HG02973 (cell line): ENCODE results near the gene HLA-DQA1.
"Not testable (repeated sequence)": the region's sequence is repeated elsewhere in the genome, so short reads cannot be mapped to it uniquely, and the experiment has no call there.

ENCODE experiments used
- ATAC-seq: cut with Tn5 transposase; IDR thresholded peaks from one replicate; pipeline ENCODE4 v1.9.1; 2021; ENCODE audit warnings: moderate library complexity; ENCODE audit not compliant: unreplicated experiment

HLA-DQA1 gene

DNA sequence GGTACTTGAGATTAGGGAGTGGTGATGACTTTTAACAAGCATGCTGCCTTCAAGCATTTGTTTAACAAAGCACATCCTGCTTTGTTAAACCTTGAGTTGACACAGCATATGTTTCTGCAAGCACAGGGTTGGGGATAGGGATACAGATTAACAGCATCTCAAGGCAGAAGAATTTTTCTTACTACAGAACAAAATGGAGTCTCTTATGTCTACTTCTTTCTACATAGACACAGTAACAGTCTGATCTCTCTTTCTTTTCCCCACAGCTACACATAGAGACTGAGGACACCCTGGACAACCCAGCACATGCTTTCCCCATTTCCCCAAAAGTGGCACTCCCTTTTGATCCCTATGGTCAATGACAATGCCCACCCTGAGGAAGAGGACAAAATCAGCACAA lies 20.6 kb downstream of the HLA-DQA1 start:
- ATAC-seq, result not testable (repeated sequence)

- ATAC-seq, result no peak
Measured at GRCh38 chr6:32658268-32658897, 21.2 kb downstream of the HLA-DQA1 start.

DNA sequence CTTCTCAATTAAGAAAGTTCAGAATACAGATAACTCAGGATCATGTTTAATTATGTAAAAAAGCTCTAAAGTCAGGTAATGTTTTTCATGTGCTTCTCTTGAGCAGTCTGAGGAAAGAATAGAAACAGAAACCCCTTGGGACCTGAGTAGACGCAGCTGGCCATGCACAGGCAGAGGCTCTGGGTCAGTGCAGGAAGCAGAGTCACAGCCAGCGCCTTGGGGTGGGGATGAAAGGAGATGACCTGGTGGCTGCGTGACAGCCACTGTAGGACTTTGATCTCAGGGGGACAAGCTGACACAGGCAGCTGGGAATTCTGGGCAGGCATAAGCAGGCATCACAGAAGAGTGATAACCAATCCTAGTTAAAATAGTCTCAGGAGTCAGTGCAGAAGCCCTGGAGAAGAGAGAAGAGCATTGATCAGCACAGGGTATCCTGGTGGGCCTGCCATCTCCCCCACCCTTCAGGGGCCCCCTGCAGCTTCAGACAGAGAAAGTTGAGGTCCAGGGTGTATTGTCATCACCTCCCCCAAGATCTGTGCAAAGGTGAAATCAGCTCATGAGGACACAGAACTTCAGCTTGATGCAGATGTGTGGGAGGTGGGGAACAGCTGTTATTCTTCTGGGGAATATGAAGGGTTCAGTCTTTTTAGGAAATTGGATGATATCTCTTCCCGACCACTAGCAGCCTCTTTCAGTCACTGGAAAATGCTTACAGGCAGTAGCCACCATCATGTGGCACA lies 22.8 kb downstream of the HLA-DQA1 start:
- ATAC-seq, result no peak

- ATAC-seq, result no peak
Measured at GRCh38 chr6:32662099-32662498, 24.9 kb downstream of the HLA-DQA1 start.

DNA sequence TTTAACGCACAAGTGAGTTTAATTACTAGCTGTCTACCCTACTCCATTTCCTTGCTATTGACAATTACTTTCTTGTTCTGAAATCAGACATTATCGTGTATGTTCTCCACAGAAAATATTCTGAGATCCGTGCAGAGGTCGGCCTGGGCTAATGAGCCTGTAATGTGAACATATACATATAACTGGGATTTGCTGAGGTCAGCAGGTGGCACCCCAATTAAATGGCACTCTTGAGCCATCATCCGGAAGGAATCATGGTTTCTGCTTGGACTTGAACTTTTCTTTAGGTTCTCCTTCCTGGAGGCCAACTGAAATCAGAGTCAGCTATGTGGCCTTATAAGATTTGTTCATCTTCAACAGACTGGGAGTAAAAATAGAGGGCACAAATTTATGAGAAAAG lies 25.6 kb downstream of the HLA-DQA1 start:
- no peak for ATAC-seq

GRCh38 chr6:32664354-32664753 lies 27.1 kb downstream of the HLA-DQA1 start:
- no peak for ATAC-seq

DNA sequence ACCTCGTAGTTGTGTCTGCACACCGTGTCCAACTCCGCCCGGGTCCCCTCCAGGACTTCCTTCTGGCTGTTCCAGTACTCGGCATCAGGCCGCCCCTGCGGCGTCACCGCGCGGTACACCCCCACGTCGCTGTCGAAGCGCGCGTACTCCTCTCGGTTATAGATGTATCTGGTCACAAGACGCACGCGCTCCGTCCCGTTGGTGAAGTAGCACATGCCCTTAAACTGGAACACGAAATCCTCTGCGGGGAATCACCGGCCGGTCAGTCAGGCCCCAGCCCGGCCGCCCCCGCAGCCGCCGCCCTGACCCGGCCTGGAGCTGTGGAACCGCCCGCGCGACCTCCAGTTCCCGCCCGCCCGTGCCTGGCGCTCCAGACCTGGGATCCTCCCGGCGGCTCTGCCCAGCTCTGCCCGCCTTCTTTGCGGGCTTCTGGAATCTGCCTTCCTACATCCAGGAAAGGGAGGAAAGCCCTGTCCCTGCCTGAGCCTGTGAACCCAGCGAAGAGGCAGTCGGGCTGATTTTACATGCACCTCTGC lies 27.7 kb downstream of the HLA-DQA1 start:
- ATAC-seq, result no peak

DNA sequence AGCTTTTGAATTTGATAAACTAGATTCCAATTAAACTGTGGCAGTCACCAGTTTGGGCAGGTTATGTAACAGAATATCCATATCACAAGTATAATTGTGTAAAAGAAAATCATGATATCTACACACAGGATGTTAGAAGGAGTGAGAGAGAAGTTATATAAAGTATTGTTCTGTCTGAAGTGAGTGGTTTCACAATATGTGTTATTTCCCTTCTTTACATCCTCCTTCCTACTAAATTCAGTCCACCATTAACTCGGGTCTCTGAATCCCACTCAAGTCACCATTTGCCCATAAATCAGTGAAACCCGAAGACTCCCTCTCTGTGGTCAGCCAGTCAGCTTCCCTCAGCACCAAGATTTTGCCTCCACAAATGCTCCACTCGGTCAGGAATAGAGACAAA lies 28.5 kb downstream of the HLA-DQA1 start:
- ATAC-seq, result no peak

- ATAC-seq, result peak; percentile 55
Measured at GRCh38 chr6:32666420-32667300, 29.5 kb downstream of the HLA-DQA1 start, which contains the start of gene HLA-DQB1. Gene HLA-DQB1 (minus strand): TSS chr6:32666657. CDS start chr6:32666607, 50 bp downstream.

- ATAC-seq, result peak; percentile 50
Measured at GRCh38 chr6:32668226-32668747, 31.1 kb downstream of the HLA-DQA1 start.

DNA sequence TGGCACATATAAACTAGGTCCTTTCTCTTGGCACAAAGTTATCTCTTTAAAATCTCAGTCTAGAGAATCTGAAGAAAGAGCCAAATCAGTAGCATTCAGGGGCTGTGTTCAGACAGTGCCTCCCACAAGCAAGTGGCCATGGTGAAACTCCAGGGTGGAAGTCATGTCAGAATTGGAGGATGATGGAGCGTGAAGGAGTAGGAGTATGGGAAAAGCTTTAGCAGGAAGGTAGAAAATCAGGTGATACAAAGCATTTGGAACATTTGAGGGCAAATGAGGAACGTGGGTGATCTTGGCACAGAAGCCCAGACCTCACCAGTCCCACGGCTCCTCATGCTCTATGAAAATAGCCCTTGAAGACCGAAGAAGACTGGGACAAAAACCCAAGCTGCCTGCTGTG lies 32.0 kb downstream of the HLA-DQA1 start:
- no peak for ATAC-seq

GRCh38 chr6:32669893-32670292 lies 32.7 kb downstream of the HLA-DQA1 start:
- ATAC-seq, result no peak

DNA sequence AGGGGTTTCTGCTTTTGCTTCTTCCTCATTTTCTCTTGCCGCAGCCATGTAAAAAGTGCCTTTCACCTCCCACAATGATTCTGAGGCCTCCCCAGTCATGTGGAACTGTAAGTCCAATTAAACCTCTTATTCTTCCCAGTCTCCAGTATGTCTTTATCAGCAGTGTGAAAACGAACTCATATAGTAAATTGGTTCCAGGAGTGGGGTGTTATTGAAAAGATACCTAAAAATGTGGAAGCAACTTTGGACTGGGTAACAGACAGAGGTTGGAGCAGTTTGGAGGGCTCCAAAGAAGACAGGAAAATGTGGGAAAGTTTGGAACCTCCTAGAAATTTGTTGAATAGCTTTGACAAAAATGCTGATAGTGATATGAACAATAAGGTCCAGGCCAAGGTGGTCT lies 34.7 kb downstream of the HLA-DQA1 start:
- ATAC-seq, result not testable (repeated sequence)

DNA sequence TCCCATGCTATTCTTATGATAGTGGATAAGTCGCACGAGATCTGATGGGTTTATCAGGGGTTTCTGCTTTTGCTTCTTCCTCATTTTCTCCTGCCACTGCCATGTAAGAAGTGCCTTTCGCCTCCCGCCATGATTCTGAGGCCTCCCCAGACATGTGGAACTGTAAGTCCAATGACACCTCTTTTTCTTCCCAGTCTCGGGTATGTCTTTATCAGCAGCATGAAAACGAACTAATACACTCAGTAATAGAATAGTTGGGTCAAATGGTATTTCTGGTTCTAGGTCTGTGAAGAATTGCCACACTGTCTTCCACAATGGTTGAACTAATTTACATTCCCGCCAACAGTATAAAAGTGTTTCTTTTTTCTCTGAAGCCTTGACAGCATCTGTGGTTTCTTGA lies 36.9 kb downstream of the HLA-DQA1 start:
- ATAC-seq, result not testable (repeated sequence)

DNA sequence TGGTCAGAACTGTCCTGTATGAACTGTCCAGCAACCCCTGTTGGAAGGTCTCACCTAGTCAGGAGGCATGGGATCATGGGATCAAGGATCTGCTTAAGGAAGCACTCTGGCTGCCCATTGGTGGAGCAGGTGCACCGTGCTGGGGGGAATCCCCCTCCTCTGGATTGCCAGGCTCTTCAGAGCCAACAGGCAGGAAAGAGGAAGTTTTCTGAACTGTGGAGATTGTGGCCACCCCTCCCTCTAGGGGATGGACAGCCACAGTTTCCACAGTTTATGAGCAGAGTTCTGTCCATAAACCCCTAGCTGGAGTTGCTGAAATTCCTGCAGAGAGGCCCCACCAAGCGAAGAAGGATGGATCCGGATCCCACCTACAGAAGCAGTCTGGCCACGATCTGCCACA lies 42.3 kb downstream of the HLA-DQA1 start:
- ATAC-seq, result no peak

DNA sequence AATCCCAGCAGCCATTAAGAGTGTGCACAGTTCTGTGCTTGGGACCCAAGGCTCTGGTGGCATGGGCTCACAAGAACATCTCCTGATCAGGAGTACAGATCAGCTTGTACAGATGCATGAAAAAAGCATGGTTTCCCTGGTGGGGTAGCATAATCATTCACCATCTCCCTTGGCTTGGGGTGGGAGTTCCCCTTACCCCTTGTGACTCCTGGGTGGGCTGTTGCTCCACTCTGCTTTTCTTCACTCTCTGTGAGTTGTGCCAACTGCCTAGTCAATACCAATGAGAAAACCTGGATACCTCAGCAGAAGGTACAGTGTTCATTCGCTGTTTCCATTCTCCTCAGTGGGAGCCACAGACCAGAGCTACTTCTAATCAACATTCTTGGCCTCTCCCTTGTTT lies 42.8 kb downstream of the HLA-DQA1 start:
- no peak for ATAC-seq

- ATAC-seq, result no peak
Measured at GRCh38 chr6:32684246-32684645, 47.0 kb downstream of the HLA-DQA1 start.

GRCh38 chr6:32685603-32686002 lies 48.4 kb downstream of the HLA-DQA1 start:
- peak; percentile 78 for ATAC-seq

GRCh38 chr6:32689531-32690501 lies 52.6 kb downstream of the HLA-DQA1 start:
- no peak for ATAC-seq

DNA sequence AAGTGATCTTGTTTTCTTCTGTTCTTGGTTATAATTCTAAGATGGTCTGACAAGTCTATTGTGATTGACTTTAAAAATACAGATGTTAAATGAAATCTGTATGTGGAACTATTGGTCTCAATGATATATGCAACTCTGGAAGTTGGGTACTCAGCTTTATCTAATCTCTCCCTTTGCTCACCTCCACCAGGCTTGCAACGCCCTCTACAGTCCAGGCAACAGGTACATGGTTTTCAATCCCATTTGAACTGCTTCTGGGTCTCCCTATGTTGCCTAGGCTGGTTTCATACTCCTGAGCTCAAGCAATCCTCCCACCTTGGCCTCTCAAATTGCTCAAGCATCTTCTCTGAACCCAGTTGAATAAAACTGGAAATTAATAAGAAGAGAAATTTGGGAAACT lies 54.8 kb downstream of the HLA-DQA1 start:
- ATAC-seq, result no peak
